HG03442 (cell line): Measurements from ENCODE around the gene LAMA2.
A peak's percentile ranks its signal among the peaks of the same experiment; 100 is the strongest.

Source experiments
- ATAC-seq: cut with Tn5 transposase; IDR thresholded peaks from one replicate; pipeline ENCODE4 v1.9.1; 2021; ENCODE audit warnings: mild to moderate bottlenecking, moderate library complexity; ENCODE audit not compliant: unreplicated experiment

The LAMA2 gene

DNA sequence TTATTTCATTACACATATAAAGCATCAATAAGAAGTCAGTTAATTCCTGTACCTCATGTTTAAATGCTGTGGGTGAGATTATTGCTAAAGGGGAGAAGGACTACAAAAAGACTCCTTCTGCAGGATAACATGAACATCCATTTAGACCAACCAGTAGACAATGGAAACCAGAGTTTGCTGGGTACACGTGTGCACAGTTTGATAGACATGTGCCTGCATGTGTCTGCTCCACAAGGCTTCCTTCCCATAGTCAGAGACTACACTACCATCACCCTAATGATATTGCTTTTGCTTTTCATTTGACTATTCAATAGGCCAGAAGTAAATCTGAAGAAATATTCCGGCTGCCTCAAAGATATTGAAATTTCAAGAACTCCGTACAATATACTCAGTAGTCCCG lies 595.4 kb downstream of the LAMA2 start:
- no peak for ATAC-seq

DNA sequence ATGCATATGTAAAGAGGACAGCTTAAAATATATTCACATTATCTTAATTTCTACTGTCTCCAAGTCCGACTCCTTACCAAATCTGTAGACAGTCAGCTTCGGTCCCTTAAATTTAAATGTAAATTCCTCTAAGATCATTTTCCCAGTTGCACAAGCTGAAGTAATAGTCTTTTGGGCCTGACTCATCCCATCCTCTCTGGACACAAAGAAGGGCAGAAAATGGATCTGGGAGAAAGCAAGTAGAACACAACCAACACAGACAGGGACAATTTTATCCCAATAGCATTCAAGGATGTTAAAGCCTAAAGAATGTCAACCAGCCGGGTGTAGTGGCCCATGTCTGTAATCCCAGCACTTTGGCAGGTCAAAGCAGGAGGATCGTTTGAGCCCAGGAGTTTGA lies 598.8 kb downstream of the LAMA2 start:
- ATAC-seq, result no peak

DNA sequence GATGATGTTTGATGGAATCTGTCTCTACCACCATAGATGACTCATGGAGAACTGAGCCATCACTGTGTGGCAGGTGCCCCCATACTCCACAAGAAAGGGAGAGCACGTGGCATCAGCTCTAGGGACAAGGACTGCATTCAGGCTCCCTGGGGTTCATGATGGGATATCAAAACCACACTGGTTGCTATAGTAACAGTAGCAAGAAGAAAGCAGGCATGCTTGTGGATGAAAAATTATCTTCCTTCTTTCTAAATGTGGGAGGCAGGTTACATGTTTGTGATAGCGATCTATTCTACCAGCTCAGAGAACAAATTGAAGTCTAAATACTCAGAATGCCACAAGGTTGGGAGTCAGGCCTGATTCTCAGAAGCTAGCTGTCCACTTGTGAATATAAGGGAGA lies 602.8 kb downstream of the LAMA2 start:
- no peak for ATAC-seq

DNA sequence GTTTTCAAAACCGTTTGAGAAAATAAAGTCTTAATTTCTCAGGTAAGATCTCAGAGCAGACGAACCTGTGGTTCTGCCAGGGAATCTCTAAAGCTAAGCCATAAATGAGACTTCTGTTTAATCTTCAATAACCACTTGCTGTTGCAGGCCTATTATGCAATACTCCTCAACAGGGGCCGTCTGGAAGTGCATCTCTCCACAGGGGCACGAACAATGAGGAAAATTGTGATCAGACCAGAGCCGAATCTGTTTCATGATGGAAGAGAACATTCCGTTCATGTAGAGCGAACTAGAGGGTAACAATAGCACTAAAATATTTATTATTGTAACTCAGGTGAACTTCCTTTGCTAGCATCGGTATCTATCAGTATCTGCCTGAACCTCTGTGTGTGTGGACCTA lies 603.4 kb downstream of the LAMA2 start:
- ATAC-seq, result no peak

DNA sequence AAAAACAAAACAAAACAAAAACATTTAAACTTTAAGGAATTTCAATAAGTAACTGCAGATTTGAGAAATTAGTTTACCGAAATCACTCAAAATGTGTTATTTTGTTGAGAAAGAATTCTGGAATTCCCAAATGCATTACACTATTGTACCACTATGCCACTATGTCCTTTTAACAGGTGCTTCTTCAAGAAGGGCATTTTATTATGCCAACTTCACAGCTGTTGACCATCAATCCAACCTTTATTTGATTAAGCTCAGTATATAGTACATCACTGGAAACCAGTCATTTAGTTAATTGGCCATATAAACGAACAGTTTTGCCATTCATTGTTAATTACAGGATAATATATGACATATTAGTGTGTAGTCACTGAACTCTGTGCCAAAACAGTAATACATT lies 605.4 kb downstream of the LAMA2 start:
- no peak for ATAC-seq

DNA sequence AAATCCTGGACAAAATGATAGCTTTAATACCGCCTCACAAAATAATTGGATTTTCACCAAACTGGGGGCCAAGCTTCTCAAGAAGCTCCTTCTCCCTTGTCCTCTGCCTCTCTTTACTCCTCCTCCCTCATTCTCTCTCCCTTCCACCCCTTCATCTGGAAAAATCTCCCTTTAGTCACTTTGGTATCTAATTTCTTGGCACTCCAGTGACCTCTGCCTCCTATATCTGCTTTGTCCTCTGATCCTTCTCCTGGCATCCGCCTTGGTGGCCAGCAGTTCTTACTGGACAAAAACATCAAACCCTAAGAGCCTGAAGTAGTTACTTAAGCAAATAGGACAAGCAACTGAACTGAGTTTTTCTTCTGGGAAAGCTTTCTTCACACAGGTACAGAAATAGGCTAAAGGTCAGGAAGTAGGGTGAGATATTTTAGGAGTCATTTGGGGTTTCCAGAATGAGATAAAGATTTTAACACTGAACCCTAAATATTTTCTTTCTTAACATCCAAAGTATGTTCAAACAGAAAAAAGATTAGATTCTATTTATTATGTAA lies 606.4 kb downstream of the LAMA2 start:
- no peak for ATAC-seq

DNA sequence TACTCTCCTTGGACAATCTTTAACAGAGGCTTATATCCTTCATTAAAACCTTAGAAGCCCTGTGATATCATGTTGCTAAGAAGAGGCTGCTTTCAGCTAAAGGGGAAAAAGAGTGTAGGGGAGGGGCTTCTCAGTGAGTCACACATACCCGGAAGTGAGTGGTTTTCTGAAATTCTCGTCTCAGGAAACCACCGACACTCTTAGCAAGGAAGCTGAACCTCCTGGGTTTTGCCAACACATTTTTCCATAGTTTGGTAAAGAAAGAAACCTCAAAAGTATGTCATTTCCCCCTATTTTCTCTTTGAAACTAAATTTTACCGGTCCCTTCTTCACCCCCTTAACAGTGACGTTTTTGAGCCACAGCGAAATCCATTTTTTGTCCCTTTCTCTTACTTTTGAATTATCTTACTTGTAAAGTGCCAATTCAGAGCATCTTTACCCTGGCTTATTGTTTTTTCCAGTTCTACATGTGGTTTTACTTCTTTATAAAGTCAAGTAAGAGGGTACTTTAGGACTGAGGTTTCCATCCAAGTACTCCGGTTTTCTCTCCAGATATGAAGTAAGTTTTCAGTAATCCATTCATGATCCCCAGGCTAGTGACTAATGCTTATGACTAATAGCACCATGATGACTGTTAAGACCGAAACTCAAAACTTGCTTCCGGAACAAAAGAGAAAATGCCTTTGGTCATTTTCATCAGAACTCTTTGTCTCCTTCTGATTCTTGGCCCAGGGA lies 607.8 kb downstream of the LAMA2 start:
- ATAC-seq, result peak; percentile 84

DNA sequence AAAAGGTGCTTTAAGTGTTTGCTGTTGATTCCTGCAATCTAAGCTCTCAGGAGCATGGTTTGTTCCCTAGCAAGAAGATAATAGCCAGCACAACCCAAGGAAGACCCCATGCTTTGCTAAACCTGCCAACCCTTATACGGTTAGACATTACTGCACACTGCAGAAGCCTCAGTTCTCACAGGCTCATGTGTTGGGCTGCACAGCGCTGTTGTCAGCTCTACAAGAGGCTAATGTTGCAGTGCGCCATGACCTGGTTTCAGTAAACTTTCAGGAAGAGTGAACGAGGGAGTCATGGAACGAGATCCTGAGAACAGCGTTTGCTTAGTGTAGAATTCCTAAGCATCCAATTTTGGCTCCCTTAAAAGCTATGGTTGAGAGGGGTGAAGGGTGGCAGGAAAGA lies 608.5 kb downstream of the LAMA2 start:
- no peak for ATAC-seq

DNA sequence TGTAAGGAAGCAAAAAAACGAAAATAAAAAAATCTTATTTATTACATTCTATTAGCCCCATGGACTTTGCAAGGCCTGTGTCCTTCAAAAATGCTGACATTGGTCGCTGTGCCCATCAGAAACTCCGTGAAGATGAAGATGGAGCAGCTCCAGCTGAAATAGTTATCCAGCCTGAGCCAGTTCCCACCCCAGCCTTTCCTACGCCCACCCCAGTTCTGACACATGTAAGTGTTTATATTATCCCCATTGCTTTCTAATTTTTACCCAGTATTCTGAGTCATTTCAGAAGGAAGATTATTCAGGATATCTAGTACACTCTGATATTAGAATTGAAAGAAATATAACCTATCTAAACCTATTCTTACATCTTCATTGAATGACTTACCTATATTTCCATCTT lies 609.3 kb downstream of the LAMA2 start:
- ATAC-seq, result no peak

DNA sequence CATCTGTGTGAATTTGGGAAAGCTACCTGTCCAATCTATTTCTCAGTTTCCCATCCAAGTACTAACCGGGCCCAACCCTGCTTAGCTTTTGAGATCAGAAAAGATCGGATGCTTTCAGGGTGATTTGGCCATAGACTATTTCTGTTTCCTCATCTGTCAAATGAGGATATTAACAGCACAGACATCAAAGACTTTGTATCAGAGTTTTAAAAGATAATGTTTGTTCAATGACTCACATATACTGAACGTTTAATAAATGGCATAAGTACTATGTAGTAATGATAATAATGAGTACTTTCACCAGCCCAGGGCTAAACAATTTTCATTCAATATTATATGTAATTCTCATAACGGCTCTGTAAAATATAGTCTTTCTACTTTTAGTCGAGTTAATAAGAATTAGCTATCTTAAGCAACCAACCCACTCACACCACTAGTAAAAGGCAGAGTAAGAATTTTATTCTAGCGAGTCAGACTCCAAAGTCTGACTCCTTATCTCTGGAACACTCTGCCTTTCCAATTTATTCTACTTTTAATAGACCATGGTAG lies 610.5 kb downstream of the LAMA2 start:
- no peak for ATAC-seq

DNA sequence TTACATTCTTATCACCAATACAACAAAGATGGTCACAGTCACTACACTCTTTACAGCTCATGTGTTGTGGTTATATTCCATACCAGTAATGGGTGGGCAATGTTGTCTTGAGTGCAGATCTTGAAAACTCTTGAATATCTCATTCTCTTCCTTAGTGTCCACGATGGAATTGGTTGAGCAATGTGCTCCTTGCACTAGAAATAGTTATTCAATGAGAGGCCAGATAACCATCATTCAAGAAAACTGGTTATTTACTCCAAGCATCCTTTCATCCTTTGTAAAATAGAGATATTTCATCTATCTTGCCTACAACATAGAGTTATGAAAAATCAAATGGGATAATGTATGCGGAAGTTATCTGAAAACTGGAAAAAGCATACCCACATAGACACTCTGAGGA lies 611.2 kb downstream of the LAMA2 start:
- no peak for ATAC-seq

DNA sequence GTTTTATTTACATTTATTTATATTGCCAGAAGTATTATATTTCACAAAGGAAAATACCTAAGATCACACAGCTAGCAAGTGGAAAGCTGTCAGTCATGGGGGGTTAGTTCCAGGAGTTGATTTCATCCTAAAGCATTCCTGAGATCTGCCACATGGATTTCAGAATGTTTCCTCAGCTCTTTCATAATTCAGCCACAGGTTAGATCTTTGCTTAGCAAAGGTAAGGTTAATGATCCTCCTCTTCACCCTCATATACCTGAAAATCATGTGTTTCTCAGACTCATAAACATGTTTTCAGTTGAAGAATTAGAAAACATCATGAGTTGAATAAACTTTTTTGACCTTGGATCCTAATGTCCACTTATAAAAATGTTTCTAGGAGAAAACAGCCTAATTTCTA lies 611.6 kb downstream of the LAMA2 start:
- ATAC-seq, result no peak

DNA sequence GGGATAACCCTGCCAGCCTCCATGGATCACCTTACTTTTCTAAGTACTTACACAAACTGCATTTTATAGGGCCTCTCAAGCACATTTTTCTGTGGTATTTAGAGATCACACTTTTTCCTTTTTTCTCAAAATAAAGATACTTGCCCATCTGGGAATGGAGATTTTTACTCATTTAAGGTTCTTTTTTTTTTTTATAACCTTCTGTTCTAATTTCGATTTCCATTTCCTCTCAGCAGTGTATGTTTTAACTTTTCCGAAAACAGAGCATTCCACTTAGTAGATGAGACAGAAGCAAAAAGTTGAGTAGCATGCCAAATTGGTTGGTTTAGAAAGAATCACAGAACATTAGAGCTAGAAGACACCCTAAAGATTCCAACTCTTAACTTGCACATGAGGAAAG lies 612.7 kb downstream of the LAMA2 start:
- no peak for ATAC-seq

DNA sequence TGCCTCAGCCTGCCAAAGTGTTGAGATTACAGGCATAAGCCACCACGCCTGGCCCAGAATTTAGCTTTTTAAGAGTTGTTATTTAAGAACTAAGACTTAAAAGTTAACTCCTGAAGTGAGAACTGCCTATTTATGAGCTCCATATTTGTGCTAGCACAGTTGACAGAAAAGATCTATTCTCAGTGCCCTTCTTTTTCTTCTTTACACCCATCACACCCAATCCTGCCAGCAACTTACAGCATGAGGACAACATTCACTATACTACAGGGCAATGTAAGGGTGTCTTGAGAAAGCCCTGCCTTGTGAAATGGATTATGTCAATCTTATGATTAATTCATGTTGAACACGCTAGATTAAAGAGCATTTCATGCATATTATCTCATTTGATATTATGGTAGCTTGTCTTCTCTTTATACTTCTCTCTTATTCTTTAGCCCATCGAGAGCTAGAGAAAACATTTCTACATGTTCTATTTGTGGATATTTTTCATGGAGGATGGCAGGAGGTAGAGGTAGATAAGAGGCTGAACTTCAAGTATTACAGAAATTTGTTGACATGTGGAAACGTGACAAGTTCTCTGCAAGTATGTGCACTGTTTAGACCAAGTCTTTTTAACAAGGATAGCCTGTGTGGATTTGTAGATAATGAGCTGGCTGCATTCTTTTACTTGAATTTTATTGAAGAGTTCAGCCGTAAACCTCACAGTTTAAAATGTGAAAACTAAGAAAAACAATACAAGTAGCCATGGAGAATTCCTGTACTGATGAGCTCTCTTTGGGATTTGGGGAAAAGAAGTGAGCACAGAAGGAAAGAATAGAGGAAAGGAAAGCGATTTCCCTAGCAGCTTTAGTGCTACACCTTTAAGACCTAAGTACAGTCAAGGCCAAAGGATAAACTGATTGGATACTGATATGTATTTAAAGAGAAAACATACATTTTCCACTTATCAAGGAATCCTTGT lies 614.8 kb downstream of the LAMA2 start:
- ATAC-seq, result no peak

DNA sequence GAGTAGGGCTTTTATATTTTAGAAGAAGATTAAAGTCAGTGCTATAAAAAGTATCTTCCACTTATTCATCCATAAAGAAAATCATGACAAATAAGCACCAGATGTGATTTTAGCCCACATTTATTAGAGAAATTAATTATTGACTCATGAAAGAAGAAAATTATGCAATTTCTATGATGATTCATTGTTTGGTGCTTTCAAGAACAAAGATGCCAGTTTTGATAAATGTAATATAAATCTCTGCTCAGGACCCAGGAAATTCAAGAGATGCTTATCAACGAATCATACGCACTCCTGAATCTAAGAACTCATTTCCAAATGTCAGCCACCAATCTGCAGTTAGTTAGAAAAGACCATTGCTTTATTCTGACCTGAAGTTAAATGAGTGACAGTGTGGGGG lies 615.6 kb downstream of the LAMA2 start:
- no peak for ATAC-seq

DNA sequence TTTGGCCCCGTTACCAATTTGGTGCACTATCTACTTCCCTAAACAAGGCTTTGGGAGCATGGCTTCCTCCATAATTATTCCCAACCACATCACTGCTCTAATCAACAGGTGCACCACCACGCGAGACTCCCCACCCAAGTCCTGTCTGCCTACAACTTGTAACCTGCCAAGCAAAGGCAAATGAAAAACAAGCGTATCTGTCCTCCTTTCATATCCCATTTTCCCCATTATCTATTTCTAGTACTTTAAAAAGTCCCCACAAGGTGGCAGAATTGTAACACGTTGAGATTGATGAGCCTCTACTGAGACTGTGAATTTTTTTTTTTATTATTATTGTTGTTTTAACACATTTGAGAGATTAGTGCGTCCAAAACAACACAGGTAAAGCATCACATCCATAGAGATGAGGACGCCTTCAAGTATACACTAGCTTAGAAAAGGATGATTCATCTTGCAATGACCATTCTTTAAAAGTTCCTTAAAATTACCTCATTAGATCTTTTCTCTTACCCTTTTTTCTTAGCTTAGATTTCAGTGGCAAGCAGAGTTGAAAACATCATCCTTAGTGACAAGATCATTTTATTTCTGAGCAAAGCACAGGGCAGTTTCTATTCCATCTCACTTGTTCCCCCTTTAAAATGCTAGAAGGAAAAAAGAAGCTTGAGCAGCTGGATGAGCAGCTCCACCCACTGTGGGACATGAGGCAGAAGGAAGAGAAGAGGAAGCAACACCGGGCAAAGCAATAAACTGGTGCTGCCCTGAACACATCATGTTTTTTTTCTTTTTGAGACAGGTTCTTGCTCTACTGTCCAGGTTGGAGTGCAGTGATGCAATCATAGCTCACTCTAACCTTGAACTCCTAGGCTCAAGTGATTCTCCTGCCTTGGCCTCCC lies 616.3 kb downstream of the LAMA2 start:
- ATAC-seq, result peak; percentile 73

DNA sequence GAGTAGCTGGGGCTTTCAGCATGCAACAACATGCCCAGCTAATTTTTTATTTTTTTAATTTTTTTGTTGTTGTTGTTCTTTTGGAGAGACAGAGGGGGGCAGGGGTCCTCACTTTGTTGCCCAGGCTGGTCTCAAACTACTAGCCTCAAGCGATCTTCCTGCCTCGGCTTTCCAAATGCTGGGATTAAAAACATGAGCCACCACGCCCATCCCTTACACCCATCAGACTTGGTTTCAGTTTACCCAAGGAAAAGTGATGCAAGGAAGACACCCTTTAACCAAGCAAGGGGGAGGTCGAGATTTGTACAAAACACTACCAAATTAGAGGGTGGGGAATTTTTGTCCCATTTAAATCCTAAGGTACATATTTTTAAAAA lies 616.9 kb downstream of the LAMA2 start:
- no peak for ATAC-seq

DNA sequence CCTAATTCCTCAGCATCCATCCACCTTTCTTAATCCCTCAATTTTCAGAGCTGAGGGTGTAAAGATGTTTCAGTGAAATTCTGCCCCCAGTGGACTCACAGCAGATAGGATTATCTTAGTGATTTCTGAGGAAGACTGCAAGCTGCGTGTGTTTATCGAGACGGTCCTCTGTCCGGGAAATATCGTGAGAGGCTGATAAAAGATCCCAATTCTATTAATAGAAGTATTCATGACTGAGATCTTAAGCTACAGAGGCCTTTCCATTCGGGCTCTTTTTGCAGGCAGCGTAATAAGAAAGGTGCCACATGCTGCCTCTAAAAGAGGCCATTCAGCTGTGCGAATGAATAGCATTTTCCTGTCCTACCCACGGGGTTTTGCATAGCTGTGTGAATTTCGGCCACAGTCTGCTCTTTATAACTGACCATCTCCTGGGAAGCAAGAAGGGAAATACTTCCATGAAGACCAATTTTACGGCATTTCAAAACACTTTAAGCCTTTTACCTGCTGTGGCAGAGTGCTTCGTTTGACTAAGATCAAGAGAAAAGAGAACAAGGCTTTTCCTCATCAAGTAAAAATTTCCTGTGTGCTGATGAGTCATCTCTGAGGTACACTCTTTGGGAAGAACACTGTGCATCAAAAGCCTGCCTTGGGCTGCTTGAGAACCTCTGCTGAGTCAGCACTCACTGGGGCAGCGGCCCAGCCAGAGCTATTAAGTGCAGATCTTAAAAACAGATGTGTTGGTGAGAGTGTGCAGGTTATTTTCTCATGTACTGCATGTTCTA lies 618.2 kb downstream of the LAMA2 start:
- no peak for ATAC-seq

DNA sequence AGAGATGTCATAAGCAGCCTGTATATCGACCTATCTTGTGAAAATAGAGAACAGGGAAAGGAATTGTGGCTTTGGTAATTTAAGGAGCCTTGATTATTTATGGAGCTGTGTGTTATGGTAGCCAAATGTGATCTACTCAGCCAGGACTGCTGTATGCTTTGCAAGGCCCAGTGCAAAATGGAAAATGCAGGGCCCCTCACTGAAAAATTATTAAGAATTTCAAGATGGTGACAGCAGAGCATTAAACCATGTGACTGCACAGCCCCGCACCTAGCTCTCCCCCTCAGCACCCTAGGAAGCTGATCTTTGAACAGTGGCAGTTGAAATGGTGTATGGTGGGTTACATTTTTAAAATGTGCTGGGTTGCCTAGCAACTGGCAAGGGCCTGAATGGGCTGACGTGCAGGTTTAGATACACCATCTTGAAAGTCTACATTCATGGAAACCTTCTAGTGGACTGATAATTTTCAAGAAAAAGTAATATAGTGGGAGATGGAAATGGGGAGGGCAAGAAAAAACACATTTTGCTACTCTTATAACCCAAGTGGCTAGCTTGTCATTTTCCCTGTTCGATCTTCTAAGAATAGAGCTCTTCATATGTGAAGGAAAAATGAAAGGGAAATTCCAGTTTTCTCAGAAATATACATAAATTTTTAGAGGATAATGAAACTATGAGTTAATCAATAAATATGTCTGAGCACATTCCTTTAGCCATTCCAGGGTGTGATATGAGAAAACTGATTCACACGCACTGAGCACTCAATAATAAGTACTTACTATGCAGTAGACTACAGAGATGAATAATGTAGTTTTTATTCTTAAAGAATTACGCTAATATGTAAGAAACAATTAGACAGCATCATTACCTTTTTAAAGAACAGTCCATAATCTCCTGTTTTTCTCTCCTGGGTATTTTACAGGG lies 619.1 kb downstream of the LAMA2 start:
- no peak for ATAC-seq
